D341Med (cell line): Measurements from ENCODE around the gene CASZ1.

ENCODE experiments used
- DNase-seq: peaks from one replicate; pipeline ENCODE4 v3.0.0; 2012; ENCODE audit warnings: low spot score

The CASZ1 gene

GRCh38 chr1:10624256-10625050 lies 172.0 kb downstream of the CASZ1 start:
- no peak for DNase-seq

- DNase-seq = no peak
Measured at GRCh38 chr1:10623686-10624145, 172.7 kb downstream of the CASZ1 start.

- no peak for DNase-seq
Measured at GRCh38 chr1:10622910-10623685, 173.3 kb downstream of the CASZ1 start.

GRCh38 chr1:10621906-10622305 lies 174.5 kb downstream of the CASZ1 start:
- no peak for DNase-seq

- DNase-seq = no peak
Measured at GRCh38 chr1:10620776-10621175, 175.7 kb downstream of the CASZ1 start.

GRCh38 chr1:10617931-10618885 lies 178.2 kb downstream of the CASZ1 start:
- no peak for DNase-seq

- DNase-seq = no peak
Measured at GRCh38 chr1:10617318-10617717, 179.1 kb downstream of the CASZ1 start.

- DNase-seq = no peak
Measured at GRCh38 chr1:10616696-10617095, 179.8 kb downstream of the CASZ1 start.

- DNase-seq = no peak
Measured at GRCh38 chr1:10615932-10616671, 180.3 kb downstream of the CASZ1 start.

- no peak for DNase-seq
Measured at GRCh38 chr1:10615332-10615731, 181.1 kb downstream of the CASZ1 start.

GRCh38 chr1:10614377-10615225 lies 181.8 kb downstream of the CASZ1 start:
- DNase-seq = no peak

- DNase-seq = no peak
Measured at GRCh38 chr1:10613861-10614260, 182.6 kb downstream of the CASZ1 start.

- DNase-seq = no peak
Measured at GRCh38 chr1:10613340-10613739, 183.1 kb downstream of the CASZ1 start.

- DNase-seq = no peak
Measured at GRCh38 chr1:10612436-10613160, 183.8 kb downstream of the CASZ1 start.

- no peak for DNase-seq
Measured at GRCh38 chr1:10610901-10611600, 185.4 kb downstream of the CASZ1 start.

GRCh38 chr1:10608690-10609089 lies 187.8 kb downstream of the CASZ1 start:
- no peak for DNase-seq

GRCh38 chr1:10607228-10607627 lies 189.2 kb downstream of the CASZ1 start:
- no peak for DNase-seq

GRCh38 chr1:10606064-10606463 lies 190.4 kb downstream of the CASZ1 start:
- DNase-seq = no peak

- no peak for DNase-seq
Measured at GRCh38 chr1:10604966-10605365, 191.5 kb downstream of the CASZ1 start.
